OCI-M1 (cell line): ENCODE data around the gene EBF3.

Source experiments
- DNase-seq: peaks from one replicate; lab custom pipeline; 2025; lab: John Stamatoyannopoulos, UW

Gene EBF3

DNA sequence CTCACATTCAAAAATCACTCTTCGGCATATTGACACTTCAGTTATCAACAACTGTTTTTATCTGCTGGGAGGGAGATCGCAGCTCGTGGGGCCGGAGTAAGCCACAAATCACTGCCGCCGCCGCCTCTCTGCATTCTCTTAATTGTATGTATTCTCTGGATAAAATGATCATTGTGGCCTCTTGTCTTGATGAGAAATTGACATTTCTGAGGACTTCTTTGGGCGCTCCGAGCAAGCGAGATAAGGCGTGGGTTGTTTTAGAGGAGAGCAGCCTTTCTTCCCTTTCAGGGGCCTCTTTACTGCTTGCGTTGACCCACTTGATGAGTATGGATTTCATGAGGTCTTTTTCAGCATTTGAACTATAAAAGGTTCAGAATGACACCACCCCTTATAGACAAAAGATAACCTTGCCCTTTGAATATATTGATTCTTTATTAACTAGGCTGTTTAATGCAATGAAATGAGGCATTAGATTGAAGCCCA lies 130.6 kb downstream of the EBF3 start:
- DNase-seq, result no peak

- DNase-seq, result no peak
Observed at GRCh38 chr10:129832573-129833467, 131.3 kb downstream of the EBF3 start.

- DNase-seq, result no peak
Observed at GRCh38 chr10:129831150-129831549, 132.9 kb downstream of the EBF3 start.

DNA sequence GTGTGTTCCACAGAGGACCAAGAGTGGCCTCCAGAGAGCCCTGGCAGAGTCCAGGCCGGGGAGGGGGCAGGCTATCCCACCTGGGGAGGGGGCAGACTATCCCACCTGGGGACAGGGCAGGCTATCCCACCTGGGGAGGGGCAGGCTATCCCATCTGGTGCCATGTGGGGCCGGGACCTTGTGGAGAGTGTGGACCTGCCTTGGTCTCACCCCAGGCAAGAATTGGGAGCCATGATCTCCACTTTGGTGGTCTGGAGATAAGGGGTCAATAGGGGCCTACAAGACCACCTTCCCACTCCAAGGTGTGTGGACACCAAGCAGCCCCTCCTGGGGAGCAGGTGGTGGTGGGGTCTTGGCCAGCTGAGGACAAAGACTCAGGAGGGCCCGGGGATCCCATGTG lies 138.2 kb downstream of the EBF3 start:
- no peak for DNase-seq

GRCh38 chr10:129825221-129825620 lies 138.9 kb downstream of the EBF3 start:
- DNase-seq, result no peak

- no peak for DNase-seq
Observed at GRCh38 chr10:129820451-129820850, 143.6 kb downstream of the EBF3 start.

GRCh38 chr10:129816656-129817045 lies 147.4 kb downstream of the EBF3 start:
- DNase-seq, result no peak

- DNase-seq, result no peak
Observed at GRCh38 chr10:129815898-129816655, 148.0 kb downstream of the EBF3 start.

- no peak for DNase-seq
Observed at GRCh38 chr10:129814681-129815646, 149.1 kb downstream of the EBF3 start.

DNA sequence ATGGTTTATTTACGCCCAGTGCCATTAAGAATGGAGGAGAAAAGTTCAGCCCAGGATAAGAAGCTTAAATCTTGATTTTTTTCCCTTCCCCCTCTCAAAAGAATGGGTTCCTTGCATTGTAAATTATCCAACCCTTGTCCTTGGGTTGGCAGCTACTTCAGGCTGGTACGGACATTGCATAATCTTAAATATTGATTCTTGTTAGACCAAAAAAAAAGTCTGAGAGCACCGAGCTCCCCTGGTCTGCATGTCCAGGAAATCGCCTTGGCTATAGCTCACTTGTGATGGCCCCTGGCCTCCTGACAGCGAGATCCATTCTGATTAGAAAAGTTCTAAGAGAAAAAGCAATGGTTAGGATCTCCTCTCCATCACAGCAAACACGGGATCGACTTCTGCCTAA lies 151.7 kb downstream of the EBF3 start:
- DNase-seq, result no peak

GRCh38 chr10:129811208-129811607 lies 152.9 kb downstream of the EBF3 start:
- DNase-seq, result no peak

- no peak for DNase-seq
Observed at GRCh38 chr10:129809841-129810240, 154.2 kb downstream of the EBF3 start.

DNA sequence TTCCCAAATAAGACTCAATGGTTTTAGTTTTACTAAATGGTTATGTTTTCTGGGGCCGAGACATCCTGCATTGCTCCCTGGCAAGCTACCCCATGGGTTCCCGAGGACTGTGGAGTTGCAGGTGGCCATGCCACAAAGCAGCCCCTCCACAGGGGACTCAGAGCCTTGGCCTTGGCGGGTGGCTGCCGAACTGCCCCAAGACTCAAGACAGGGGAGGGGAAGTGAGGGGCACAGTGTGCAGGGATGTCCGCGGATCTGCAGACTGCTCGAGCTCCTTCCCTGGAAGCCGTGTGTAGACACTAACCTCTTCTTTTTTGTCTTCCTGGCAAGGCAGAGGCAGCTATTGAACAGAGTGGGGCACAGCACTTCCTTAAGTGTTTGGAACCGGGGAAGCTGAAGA lies 154.6 kb downstream of the EBF3 start:
- no peak for DNase-seq

GRCh38 chr10:129808092-129808983 lies 155.7 kb downstream of the EBF3 start:
- DNase-seq, result no peak

DNA sequence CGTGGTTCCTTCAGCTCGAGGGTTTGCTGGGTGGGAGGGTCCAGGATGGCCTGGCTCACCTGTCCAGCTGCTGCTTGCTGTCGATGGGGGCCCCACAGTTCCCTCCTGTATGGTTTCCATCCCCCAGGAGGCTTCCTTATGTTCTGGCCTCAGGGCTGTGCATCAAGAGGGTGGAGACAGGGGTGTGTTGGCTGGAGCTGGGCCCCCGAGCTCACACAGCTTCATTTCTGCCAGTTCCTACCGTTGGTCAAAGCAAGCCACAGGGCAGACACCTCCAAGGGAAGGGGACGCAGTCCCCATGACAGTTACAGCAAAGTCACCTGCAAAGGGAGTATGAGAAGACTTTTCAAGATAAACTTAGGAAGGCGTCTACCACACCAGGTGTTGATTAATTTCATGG lies 156.9 kb downstream of the EBF3 start:
- DNase-seq, result no peak

GRCh38 chr10:129800796-129801340 lies 163.2 kb downstream of the EBF3 start:
- no peak for DNase-seq

DNA sequence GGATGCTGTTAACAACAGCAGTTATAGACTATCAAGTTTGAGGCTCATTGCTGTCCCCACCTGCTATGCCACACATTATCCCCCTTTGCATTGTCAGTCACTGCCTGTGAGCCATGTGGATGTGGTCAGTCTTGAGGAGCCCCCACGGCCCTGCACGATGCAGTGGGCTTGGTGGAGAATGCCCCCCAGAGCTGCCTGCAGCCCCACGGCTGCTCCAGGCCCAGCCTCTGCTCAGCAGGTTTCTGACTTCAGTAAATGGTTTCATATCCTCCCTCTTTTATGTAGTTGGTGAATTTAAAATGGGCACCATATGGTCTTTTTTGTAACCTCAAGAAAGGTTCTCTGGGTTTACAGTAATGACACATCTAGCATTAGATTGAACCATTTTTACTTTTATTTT lies 164.1 kb downstream of the EBF3 start:
- DNase-seq, result no peak

DNA sequence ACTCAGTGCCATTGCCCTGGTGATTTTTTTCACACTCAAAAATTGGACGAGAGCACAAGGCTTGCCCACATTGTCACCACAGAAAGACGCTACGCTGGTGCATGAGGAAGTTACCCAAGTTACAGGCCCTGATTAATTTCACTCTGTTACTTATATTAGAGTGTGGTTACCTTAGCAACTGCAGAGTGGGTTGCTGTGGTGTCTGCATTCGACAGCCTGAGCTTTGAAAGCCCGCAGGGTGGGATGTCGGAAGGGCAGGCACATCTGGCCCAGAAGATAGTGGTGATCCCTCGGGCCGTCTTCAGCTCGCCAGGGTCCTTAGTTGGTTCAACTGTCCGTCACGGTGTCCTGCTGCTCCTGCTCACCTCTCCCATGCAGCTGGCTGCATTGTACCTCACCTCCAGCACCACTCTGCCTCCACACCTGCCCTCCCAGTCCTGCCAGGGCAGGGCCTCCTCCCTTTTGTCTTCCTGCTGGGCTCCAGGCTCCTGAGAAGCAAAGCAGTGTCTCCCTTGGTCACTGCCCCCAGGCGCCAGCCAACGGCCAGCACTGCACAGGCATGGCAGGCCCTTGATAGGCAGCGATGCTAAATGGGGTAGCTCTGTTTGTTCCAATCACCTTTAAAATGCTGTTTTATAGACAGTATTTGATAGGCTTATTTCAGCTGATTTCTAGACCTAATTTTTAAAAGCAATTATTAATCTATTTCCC lies 167.2 kb downstream of the EBF3 start:
- no peak for DNase-seq

DNA sequence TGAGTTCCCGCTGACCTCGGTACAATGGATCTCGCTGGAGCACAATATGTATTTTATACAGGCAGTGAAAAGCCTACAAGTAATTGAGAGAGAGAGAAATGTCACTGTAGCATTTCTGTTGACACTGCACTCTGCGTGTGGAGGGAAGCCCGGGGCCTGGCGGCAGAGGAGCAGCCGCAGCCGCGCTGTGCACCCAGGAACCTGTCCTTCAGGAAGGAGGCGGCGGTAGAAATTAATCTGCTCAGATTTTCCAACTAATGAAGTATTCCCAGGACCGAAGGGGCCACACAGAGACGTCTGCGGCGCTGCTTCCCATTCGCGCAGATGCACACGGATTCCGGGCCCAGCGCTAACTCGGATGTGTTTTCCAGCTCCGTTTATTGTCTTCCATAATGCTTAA lies 170.1 kb downstream of the EBF3 start:
- no peak for DNase-seq

- DNase-seq, result no peak
Observed at GRCh38 chr10:129793479-129793878, 170.6 kb downstream of the EBF3 start.
